PFSK-1 (cell line): ENCODE results near the gene TJP2.

Experiments used
- FOXP2 ChIP-seq: optimal IDR thresholded peaks from 2 replicates; pipeline ENCODE3; 2011; ENCODE audit warnings: borderline replicate concordance, control low read depth, inconsistent platforms; ENCODE audit not compliant: insufficient read depth; ENCODE audit errors: extremely low read length, extremely low read depth
- POLR2AphosphoS5 ChIP-seq: IDR thresholded peaks from 2 replicates; pipeline ENCODE4 v1.6.1; 2012; ENCODE audit warnings: low read depth, mild to moderate bottlenecking, control low read depth, low read length, moderate library complexity
- SIN3A ChIP-seq: IDR thresholded peaks from 2 replicates; pipeline ENCODE4 v1.6.1; 2012; ENCODE audit warnings: mild to moderate bottlenecking, low read length, moderate library complexity, borderline replicate concordance; ENCODE audit not compliant: insufficient read depth
- TAF1 ChIP-seq: IDR thresholded peaks from 2 replicates; pipeline ENCODE4 v1.6.1; 2012; ENCODE audit warnings: low read length, control low read depth, borderline replicate concordance; ENCODE audit not compliant: insufficient read depth
- TF ChIP-seq, protein P1 (sequence below), 2 experiments: IDR thresholded peaks; 2 replicates each; pipeline versions ENCODE4 v1.6.1 to v1.8.0; 2011 to 2012; ENCODE audit warnings: low read depth in 2 of 2, low read length in 2 of 2, control low read depth in 1 of 2, inconsistent platforms in 1 of 2, mild to moderate bottlenecking in 1 of 2, moderate library complexity in 1 of 2; ENCODE audit not compliant: insufficient read depth in 1 of 2

TJP2 gene

GRCh38 chr9:69191231-69191630 lies 17.2 kb downstream of the TJP2 start:
- TF ChIP-seq SIN3A (no peak), FOXP2 (no peak), POLR2AphosphoS5 (no peak)

DNA sequence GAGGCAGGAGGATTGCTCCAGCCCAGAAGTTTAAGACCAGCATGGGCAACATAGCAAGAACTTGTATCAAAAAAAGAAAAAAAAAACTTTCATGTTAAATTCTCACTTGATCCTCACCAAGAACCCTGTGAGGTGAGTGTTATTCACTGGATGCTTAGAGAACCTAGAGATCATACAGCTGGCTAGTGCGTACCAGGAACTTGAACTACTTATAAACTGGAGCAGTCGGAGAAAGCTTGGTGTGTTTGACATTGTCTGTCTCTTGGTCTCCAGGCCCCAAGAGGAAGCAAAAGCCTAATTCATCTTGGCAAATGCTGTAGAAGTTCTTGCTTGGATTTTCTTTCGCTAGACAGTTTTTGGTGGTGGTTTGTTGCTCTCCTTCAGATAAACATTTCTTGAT lies 18.1 kb downstream of the TJP2 start:
- TF ChIP-seq, protein P1, sequence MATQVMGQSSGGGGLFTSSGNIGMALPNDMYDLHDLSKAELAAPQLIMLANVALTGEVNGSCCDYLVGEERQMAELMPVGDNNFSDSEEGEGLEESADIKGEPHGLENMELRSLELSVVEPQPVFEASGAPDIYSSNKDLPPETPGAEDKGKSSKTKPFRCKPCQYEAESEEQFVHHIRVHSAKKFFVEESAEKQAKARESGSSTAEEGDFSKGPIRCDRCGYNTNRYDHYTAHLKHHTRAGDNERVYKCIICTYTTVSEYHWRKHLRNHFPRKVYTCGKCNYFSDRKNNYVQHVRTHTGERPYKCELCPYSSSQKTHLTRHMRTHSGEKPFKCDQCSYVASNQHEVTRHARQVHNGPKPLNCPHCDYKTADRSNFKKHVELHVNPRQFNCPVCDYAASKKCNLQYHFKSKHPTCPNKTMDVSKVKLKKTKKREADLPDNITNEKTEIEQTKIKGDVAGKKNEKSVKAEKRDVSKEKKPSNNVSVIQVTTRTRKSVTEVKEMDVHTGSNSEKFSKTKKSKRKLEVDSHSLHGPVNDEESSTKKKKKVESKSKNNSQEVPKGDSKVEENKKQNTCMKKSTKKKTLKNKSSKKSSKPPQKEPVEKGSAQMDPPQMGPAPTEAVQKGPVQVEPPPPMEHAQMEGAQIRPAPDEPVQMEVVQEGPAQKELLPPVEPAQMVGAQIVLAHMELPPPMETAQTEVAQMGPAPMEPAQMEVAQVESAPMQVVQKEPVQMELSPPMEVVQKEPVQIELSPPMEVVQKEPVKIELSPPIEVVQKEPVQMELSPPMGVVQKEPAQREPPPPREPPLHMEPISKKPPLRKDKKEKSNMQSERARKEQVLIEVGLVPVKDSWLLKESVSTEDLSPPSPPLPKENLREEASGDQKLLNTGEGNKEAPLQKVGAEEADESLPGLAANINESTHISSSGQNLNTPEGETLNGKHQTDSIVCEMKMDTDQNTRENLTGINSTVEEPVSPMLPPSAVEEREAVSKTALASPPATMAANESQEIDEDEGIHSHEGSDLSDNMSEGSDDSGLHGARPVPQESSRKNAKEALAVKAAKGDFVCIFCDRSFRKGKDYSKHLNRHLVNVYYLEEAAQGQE (IDR thresholded peaks at IDR 0.05; ENCODE audit: insufficient read depth in 1 of 2, low read depth in 2 of 2, low read length in 2 of 2) = no peak

DNA sequence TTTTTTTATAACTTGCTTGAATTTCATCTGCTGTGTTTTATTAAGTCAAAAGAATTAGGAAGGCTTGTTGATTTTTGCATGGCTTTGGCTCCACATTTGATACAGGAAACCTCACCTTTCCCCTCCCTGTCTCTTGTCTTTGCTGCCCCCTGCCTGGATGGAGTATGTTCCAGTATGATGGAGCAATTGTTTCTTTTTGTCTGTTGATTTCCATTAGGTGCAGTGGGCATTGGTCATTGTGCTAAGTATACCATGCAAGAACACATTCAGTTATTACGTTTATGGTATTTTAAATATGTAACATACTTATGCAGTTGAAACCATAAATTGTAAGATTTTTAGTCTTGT lies 19.6 kb downstream of the TJP2 start:
- TF ChIP-seq TAF1 (no peak), SIN3A (no peak), FOXP2 (no peak), POLR2AphosphoS5 (no peak)
- TF ChIP-seq, protein P1 (IDR thresholded peaks at IDR 0.05; ENCODE audit: insufficient read depth in 1 of 2, low read depth in 2 of 2, low read length in 2 of 2) = no peak

DNA sequence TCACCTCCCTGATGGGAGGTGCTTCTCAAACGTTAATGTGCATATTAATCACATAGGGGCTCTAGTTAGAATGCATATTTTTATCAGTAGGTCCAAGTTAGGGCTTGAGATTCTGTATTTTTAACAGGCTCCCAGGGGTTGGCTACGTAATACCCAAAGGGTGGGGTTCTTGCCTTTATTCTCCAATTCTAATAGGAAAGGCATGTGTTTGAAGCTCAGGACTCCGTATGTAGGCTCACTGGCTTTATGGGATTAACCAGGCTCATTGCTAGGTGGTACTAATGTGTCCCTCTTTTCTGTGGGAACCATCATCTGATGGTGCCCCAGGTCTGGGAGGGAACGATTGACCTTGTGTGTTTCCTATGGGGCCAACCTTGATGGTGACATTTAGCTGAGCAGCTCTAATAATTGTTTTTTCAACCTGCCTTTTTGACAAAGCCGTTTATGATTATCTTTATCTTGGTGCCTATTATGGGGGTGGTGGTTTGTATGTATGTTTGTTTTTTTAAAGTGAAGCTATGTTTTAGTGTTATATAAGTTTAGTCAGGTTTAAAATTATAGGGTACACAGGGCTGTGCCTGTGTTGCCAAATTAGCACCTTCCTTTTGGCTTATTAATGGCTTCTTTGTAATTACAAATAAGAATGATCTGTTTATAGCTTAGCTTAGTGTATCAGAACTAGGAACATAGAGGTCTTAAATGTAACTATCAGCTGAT lies 20.8 kb downstream of the TJP2 start:
- TF ChIP-seq SIN3A = no peak
- no peak for TF ChIP-seq FOXP2
- TF ChIP-seq TAF1 = no peak
- TF ChIP-seq, protein P1 (IDR thresholded peaks at IDR 0.05; ENCODE audit: insufficient read depth in 1 of 2, low read depth in 2 of 2, low read length in 2 of 2) = no peak
- TF ChIP-seq POLR2AphosphoS5 = no peak

DNA sequence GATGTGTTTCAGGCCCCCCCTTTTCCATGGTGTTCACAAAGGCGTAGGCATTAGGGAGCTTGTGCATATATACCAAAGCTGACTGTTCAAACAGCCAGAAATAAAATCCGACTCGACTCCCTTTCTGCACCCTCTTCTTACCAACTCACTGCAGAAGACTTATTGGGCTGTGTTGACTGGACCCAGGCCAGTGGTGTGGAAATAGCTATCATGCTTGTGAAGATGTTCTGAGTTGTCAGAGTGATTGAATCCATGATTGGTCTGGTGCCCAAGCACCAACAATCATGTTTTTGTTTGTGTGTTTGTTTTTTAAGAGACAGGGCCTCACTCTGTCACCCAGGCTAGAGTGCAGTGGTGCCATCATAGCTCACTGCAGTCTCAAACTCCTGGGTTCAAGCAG lies 21.6 kb downstream of the TJP2 start:
- TF ChIP-seq, protein P1 (IDR thresholded peaks at IDR 0.05; ENCODE audit: insufficient read depth in 1 of 2, low read depth in 2 of 2, low read length in 2 of 2) = no peak
- TF ChIP-seq TAF1 (no peak), FOXP2 (no peak), POLR2AphosphoS5 (no peak), SIN3A (no peak)
